ENCODE measurements around the gene INPP5D. TPM values are rescaled to one million over a fixed set of nuclear protein-coding genes. Genes with fewer than 3 reads are reported as not detected.
A peak's percentile ranks its signal among the peaks of the same experiment; 100 is the strongest.

INPP5D gene
- total and polyA plus RNA-seq, 2 donors (not counting 3 experiments of a cell fraction or from before 2014, with no cell fraction given): 13.9 to 46.6 TPM

DNA sequence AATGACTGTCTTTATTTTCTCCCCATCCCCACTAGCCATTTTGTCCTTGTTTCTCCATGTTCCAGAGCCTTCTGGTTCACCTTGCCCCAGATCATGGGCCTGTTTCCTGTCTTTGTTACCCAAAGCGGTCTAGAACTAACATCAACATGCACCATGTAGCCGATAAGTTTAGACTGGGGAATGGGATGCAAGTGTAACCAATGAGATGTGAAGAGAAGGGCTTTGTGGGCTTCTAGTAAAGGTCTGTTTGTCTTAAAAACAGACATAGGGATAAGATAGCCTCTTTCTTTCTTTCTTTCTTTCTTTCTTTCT lies 25.7 kb downstream of the INPP5D start:
- H3K9me1 ChIP-seq (replicated peaks; ENCODE audit: control insufficient read depth, extremely low read depth, insufficient read depth, low read length): no peaks in the 10 kb centered on the region
- no peak overlapping the region for H2AFZ ChIP-seq (ENCODE audit: low read depth, low read length)
- peak; percentile 58 for DNase-seq (ENCODE audit: low read depth, low spot score)
- H3K79me2 ChIP-seq (ENCODE audit: control insufficient read depth, insufficient read depth, low read length): no peaks in the 10 kb centered on the region
- no peak overlapping the region for H3K4me3 ChIP-seq (replicated peaks in 1 of 3; ENCODE audit: insufficient read depth in 1 of 3, low read depth in 1 of 3, low read length in 3 of 3)
- ChIA-PET POLR2A (no interaction called here), CTCF (interaction anchor here (1.0 to 4.6 kb wide), 2 partner anchors 25 to 31 kb away, joined by 3 to 30 read pairs; partner anchors contain the start of gene INPP5D)
- dilution Hi-C loops (cut with MboI; ENCODE audit: extremely low pct_ligation_motif_present, low sequenced_read_pairs) (no loop called here), intact Hi-C loops (cut with micrococcal nuclease) (loop anchor here (10.0 kb wide), 1 partner anchor 329 kb away; no protein-coding TSS in a partner anchor)
- H3K4me2 ChIP-seq (ENCODE audit: insufficient read depth, low read length): peak overlapping the region; percentile 62
- H3K9ac ChIP-seq (replicated peaks; ENCODE audit: extremely low read depth, insufficient read depth, low read length): peak overlapping the region; percentile 68
- H4K20me1 ChIP-seq (replicated peaks; ENCODE audit: control insufficient read depth, extremely low read depth, insufficient read depth, low read length): no peaks in the 10 kb centered on the region
- TF ChIP-seq POLR2A (IDR thresholded peaks at IDR 0.05; ENCODE audit: low read depth, low read length): no peak
- TF ChIP-seq, protein P1, sequence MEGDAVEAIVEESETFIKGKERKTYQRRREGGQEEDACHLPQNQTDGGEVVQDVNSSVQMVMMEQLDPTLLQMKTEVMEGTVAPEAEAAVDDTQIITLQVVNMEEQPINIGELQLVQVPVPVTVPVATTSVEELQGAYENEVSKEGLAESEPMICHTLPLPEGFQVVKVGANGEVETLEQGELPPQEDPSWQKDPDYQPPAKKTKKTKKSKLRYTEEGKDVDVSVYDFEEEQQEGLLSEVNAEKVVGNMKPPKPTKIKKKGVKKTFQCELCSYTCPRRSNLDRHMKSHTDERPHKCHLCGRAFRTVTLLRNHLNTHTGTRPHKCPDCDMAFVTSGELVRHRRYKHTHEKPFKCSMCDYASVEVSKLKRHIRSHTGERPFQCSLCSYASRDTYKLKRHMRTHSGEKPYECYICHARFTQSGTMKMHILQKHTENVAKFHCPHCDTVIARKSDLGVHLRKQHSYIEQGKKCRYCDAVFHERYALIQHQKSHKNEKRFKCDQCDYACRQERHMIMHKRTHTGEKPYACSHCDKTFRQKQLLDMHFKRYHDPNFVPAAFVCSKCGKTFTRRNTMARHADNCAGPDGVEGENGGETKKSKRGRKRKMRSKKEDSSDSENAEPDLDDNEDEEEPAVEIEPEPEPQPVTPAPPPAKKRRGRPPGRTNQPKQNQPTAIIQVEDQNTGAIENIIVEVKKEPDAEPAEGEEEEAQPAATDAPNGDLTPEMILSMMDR (IDR thresholded peaks at IDR 0.05; ENCODE audit: extremely low read depth in 1 of 2, insufficient read depth in 1 of 2, low read depth in 1 of 2, low read length in 2 of 2): no peak
- TF ChIP-seq, protein P2, sequence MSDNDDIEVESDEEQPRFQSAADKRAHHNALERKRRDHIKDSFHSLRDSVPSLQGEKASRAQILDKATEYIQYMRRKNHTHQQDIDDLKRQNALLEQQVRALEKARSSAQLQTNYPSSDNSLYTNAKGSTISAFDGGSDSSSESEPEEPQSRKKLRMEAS (IDR thresholded peaks at IDR 0.05; ENCODE audit: insufficient read depth, insufficient read length): no peak
- no peak for TF ChIP-seq POLR2AphosphoS5 (IDR thresholded peaks at IDR 0.05; ENCODE audit: insufficient read depth, low read depth, low read length)
- no peak for TF ChIP-seq EZH2 (IDR thresholded peaks at IDR 0.05; ENCODE audit: borderline replicate concordance, low read depth, low read length, severe bottlenecking)
- BruUV-seq (replicated peaks): no TSS peak
- H3K27ac ChIP-seq (ENCODE audit: insufficient read depth, low read depth, low read length): peak overlapping the region; percentile 94
- peak; percentile 82 for FAIRE-seq
- H3K9me3 ChIP-seq (replicated peaks; ENCODE audit: control insufficient read depth, insufficient read depth, low read length): no peaks in the 10 kb centered on the region
- H3K36me3 ChIP-seq (ENCODE audit: control insufficient read depth in 2 of 2, extremely low read depth in 1 of 2, insufficient read depth in 2 of 2, low read length in 2 of 2): peaks cover 0 to 15% of the 10 kb centered on the region in 2 experiments
- no peaks in the 10 kb centered on the region for H3K27me3 ChIP-seq (ENCODE audit: control insufficient read depth in 2 of 2, insufficient read depth in 2 of 2, low read length in 2 of 2)
- peaks cover 40% of the 10 kb centered on the region for H3K4me1 ChIP-seq (ENCODE audit: control insufficient read depth, extremely low read depth, insufficient read depth, low read length)

DNA sequence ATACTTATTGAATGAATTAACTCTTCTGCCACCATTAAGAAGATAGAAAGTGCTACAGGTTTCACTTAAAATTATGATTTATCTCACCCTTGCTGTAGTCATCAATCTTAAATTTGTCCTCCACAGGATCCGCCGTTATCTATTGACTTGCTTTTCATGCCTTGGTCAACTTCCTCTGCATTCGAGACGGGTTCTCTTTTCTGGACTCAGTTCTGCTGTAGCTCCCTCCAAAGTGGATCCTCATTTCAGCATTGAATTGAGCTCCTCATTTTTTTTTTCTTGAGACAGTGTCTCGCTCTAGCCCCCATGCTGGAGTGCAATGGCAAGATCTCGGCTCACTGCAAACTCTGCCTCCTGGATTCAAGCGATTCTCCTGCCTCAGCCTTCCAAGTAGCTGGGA lies 27.6 kb downstream of the INPP5D start:
- no peak for TF ChIP-seq EZH2 (IDR thresholded peaks at IDR 0.05; ENCODE audit: borderline replicate concordance, low read depth, low read length, severe bottlenecking)
- TF ChIP-seq FOS (IDR thresholded peaks at IDR 0.05; ENCODE audit: borderline replicate concordance, insufficient read depth, low read length): no peak
- TF ChIP-seq JUN (IDR thresholded peaks at IDR 0.05; ENCODE audit: borderline replicate concordance, insufficient read depth, insufficient read length, low read depth): no peak
- TF ChIP-seq, protein P2 (IDR thresholded peaks at IDR 0.05; ENCODE audit: insufficient read depth, insufficient read length): no peak
- TF ChIP-seq POLR2A (IDR thresholded peaks at IDR 0.05; ENCODE audit: low read depth, low read length): no peak
- TF ChIP-seq GATA2 (IDR thresholded peaks at IDR 0.05; ENCODE audit: insufficient read depth, insufficient read length, low read depth, low read length): no peak
- TF ChIP-seq POLR2AphosphoS5 (IDR thresholded peaks at IDR 0.05; ENCODE audit: insufficient read depth, low read depth, low read length): no peak
- no peaks in the 10 kb centered on the region for H3K9me3 ChIP-seq (replicated peaks; ENCODE audit: control insufficient read depth, insufficient read depth, low read length)
- POLR2A ChIA-PET: no interaction called here
- H3K9ac ChIP-seq (replicated peaks; ENCODE audit: extremely low read depth, insufficient read depth, low read length): no peak overlapping the region
- H3K4me1 ChIP-seq (ENCODE audit: control insufficient read depth, extremely low read depth, insufficient read depth, low read length): peaks cover 39% of the 10 kb centered on the region
- CTCF ChIA-PET: interaction anchor here (0.5 kb wide), 1 partner anchor 43 kb away, joined by 3 read pairs; no protein-coding TSS in a partner anchor
- no peak overlapping the region for H3K27ac ChIP-seq (ENCODE audit: insufficient read depth, low read depth, low read length)
- no peak overlapping the region for H2AFZ ChIP-seq (ENCODE audit: low read depth, low read length)
- no peak overlapping the region for H3K4me2 ChIP-seq (ENCODE audit: insufficient read depth, low read length)
- H3K4me3 ChIP-seq (replicated peaks in 1 of 3; ENCODE audit: insufficient read depth in 1 of 3, low read depth in 1 of 3, low read length in 3 of 3): no peak overlapping the region
- intact Hi-C loops (cut with micrococcal nuclease): loop anchor here (10.0 kb wide), 1 partner anchor 327 kb away; no protein-coding TSS in a partner anchor
- BruUV-seq (replicated peaks): no TSS peak
- H3K36me3 ChIP-seq (ENCODE audit: control insufficient read depth in 2 of 2, extremely low read depth in 1 of 2, insufficient read depth in 2 of 2, low read length in 2 of 2): peaks cover 0 to 4% of the 10 kb centered on the region in 2 experiments
- no peaks in the 10 kb centered on the region for H4K20me1 ChIP-seq (replicated peaks; ENCODE audit: control insufficient read depth, extremely low read depth, insufficient read depth, low read length)
- no peaks in the 10 kb centered on the region for H3K9me1 ChIP-seq (replicated peaks; ENCODE audit: control insufficient read depth, extremely low read depth, insufficient read depth, low read length)
- dilution Hi-C loops (cut with MboI; ENCODE audit: extremely low pct_ligation_motif_present, low sequenced_read_pairs): no loop called here
- peaks cover 2% of the 10 kb centered on the region for H3K79me2 ChIP-seq (ENCODE audit: control insufficient read depth, insufficient read depth, low read length)
- H3K27me3 ChIP-seq (ENCODE audit: control insufficient read depth in 2 of 2, insufficient read depth in 2 of 2, low read length in 2 of 2): no peaks in the 10 kb centered on the region
- FAIRE-seq (no peak), DNase-seq (ENCODE audit: low read depth, low spot score) (no peak)

All from endothelial cell of umbilical vein (primary cell).